OCI-LY7 (cell line): ENCODE results near the gene CD9. TPM values are rescaled to one million over a fixed set of nuclear protein-coding genes. Genes with fewer than 3 reads are reported as not detected.
"Not testable (repeated sequence)": the region's sequence is repeated elsewhere in the genome, so short reads cannot be mapped to it uniquely, and the experiment has no call there.

Experiments used
- BruUV-seq: library from RNA; stranded (reverse); fragments of 400-500 nt; replicated peaks from 2 replicates; lab custom pipeline; 2021; lab: Mats Ljungman, UMichigan
- CTCF ChIA-PET: fragments of 300-600 bp; sonication (Branson Sonifier 250); formaldehyde crosslinking; loops from one replicate; lab custom pipeline; 2022; ENCODE audit warnings: antibody characterized with exemption; ENCODE audit not compliant: unreplicated experiment; lab: Charles Lee
- POLR2A ChIA-PET: fragments of 300-600 bp; sonication (Branson Sonifier 250); formaldehyde crosslinking; loops from one replicate; lab custom pipeline; 2022; ENCODE audit warnings: antibody characterized with exemption; lab: Charles Lee
- DNase-seq: peaks from one replicate; pipeline ENCODE4 v3.0.0-alpha.2; 2015; ENCODE audit warnings: low spot score
- H2AFZ ChIP-seq: fragments of 200-600 bp; sonication (generic), shearing (Covaris generic); 2 replicates; pipeline ENCODE4 v1.6.1; 2014; ENCODE audit warnings: mild to moderate bottlenecking, antibody characterized with exemption, low read length, moderate library complexity
- H3K27ac ChIP-seq: fragments of 200-600 bp; sonication (generic); 2 replicates; pipeline ENCODE4 v1.5.1; 2014; ENCODE audit warnings: mixed run types, low read depth, mild to moderate bottlenecking, moderate library complexity, low read length, inconsistent platforms; ENCODE audit not compliant: poor library complexity, severe bottlenecking
- H3K36me3 ChIP-seq: fragments of 200-600 bp; sonication (generic); 2 replicates; pipeline ENCODE4 v1.6.1; 2014; ENCODE audit warnings: mild to moderate bottlenecking, antibody characterized with exemption, low read length, moderate library complexity, mixed read lengths; ENCODE audit not compliant: insufficient read depth
- H3K4me1 ChIP-seq: fragments of 200-600 bp; sonication (generic); 2 replicates; pipeline ENCODE4 v1.5.1; 2014; ENCODE audit warnings: mild to moderate bottlenecking, low read length; ENCODE audit not compliant: insufficient read depth, poor library complexity, severe bottlenecking
- H3K4me2 ChIP-seq: fragments of 200-600 bp; sonication (generic); 2 replicates; pipeline ENCODE4 v1.6.1; 2014; ENCODE audit warnings: mild to moderate bottlenecking, low read length
- H3K4me3 ChIP-seq: fragments of 200-600 bp; sonication (generic); 2 replicates; pipeline ENCODE4 v1.5.1; 2014; ENCODE audit warnings: mild to moderate bottlenecking, low read depth, low read length; ENCODE audit not compliant: poor library complexity, severe bottlenecking
- H3K79me2 ChIP-seq: fragments of 200-600 bp; sonication (generic); 2 replicates; pipeline ENCODE4 v1.6.1; 2016; ENCODE audit warnings: low read depth, mild to moderate bottlenecking, low read length, moderate library complexity, mixed read lengths; ENCODE audit not compliant: insufficient read depth
- H3K9me2 ChIP-seq: fragments of 200-600 bp; sonication (generic); 2 replicates; pipeline ENCODE4 v1.6.1; 2016; ENCODE audit warnings: mild to moderate bottlenecking, low read length, mixed read lengths; ENCODE audit not compliant: insufficient read depth
- H3K9me3 ChIP-seq: fragments of 200-600 bp; sonication (generic); 2 replicates; pipeline ENCODE4 v1.6.1; 2014; ENCODE audit warnings: mild to moderate bottlenecking, mixed run types, low read length, mixed read lengths
- H4K20me1 ChIP-seq: fragments of 200-600 bp; sonication (generic); 2 replicates; pipeline ENCODE4 v1.6.1; 2014; ENCODE audit warnings: mild to moderate bottlenecking, antibody characterized with exemption, low read length, moderate library complexity, mixed read lengths; ENCODE audit not compliant: insufficient read depth
- EZH2phosphoT487 ChIP-seq: fragments of 200-600 bp; sonication (generic); IDR thresholded peaks from 2 replicates; pipeline ENCODE4 v1.6.1; 2018; ENCODE audit warnings: low read depth, borderline replicate concordance, mild to moderate bottlenecking, mixed run types, antibody characterized with exemption, low read length, moderate library complexity, mixed read lengths
- intact Hi-C: fragments of 100-400 bp; cut with micrococcal nuclease; formaldehyde crosslinking; loops from one replicate; pipeline ENCODE4 v1.10.0; 2022; ENCODE audit not compliant: unreplicated experiment
- total RNA-seq, 2 experiments: library from RNA; depleted of rRNA in 1 of 2; stranded (reverse); fragments of >200 nt in 1 of 2; shearing (Covaris generic) in 1 of 2; gene quantifications; 2 replicates each; pipeline ENCODE4 v1.2.3, GENCODE V29; 2014 to 2022
- TF ChIP-seq, protein P1 (sequence below): fragments of 200-600 bp; sonication (generic); conservative IDR thresholded peaks from 2 replicates; pipeline ENCODE4 v1.5.1; 2014; ENCODE audit warnings: mild to moderate bottlenecking, antibody characterized with exemption, low read length, moderate library complexity, mixed read lengths

Gene CD9
- total RNA-seq, 2 experiments from 2014 or later, result not detected

GRCh38 chr12:6160049-6160649, 40.1 kb upstream of the CD9 start:
- POLR2A ChIA-PET, result interaction anchor here (0.8 kb wide), 1 partner anchor 10 kb away, joined by 3 read pairs; no protein-coding TSS in a partner anchor
- H4K20me1 ChIP-seq, BruUV-seq, H3K9me2 ChIP-seq, H3K4me1 ChIP-seq, CTCF ChIA-PET, H3K4me2 ChIP-seq, intact Hi-C loops, H3K4me3 ChIP-seq, DNase-seq, H3K36me3 ChIP-seq, H3K27ac ChIP-seq, H3K9me3 ChIP-seq, H2AFZ ChIP-seq, H3K79me2 ChIP-seq: not testable (repeated sequence)

- Histone ChIP-seq H4K20me1 (no peaks in the 10 kb centered on the region), H3K4me1 (no peaks in the 10 kb centered on the region), H3K9me2 (no peaks in the 10 kb centered on the region), H2AFZ (no peak overlapping the region), H3K9me3 (no peaks in the 10 kb centered on the region), H3K36me3 (no peaks in the 10 kb centered on the region), H3K4me3 (no peak overlapping the region), H3K4me2 (no peak overlapping the region), H3K27ac (no peak overlapping the region), H3K79me2 (no peaks in the 10 kb centered on the region)
- TF ChIP-seq EZH2phosphoT487, result no peak
- TF ChIP-seq, protein P1, sequence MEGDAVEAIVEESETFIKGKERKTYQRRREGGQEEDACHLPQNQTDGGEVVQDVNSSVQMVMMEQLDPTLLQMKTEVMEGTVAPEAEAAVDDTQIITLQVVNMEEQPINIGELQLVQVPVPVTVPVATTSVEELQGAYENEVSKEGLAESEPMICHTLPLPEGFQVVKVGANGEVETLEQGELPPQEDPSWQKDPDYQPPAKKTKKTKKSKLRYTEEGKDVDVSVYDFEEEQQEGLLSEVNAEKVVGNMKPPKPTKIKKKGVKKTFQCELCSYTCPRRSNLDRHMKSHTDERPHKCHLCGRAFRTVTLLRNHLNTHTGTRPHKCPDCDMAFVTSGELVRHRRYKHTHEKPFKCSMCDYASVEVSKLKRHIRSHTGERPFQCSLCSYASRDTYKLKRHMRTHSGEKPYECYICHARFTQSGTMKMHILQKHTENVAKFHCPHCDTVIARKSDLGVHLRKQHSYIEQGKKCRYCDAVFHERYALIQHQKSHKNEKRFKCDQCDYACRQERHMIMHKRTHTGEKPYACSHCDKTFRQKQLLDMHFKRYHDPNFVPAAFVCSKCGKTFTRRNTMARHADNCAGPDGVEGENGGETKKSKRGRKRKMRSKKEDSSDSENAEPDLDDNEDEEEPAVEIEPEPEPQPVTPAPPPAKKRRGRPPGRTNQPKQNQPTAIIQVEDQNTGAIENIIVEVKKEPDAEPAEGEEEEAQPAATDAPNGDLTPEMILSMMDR, result no peak
- no peak for DNase-seq
- CTCF ChIA-PET, result no interaction called here
- intact Hi-C loops, result no loop called here
- BruUV-seq, result no TSS peak
- POLR2A ChIA-PET, result interaction anchor here (1.8 kb wide), 1 partner anchor 20 kb away, joined by 7 read pairs; no protein-coding TSS in a partner anchor
Measured at GRCh38 chr12:6161124-6161882, 38.9 kb upstream of the CD9 start.

GRCh38 chr12:6163416-6164060, 36.7 kb upstream of the CD9 start:
- POLR2A ChIA-PET, result interaction anchor here (0.5 to 1.2 kb wide), 2 partner anchors 29 to 1622 kb away, joined by 4 read pairs; no protein-coding TSS in a partner anchor
- CTCF ChIA-PET, result no interaction called here
- Histone ChIP-seq H3K4me3 (no peak overlapping the region), H3K36me3 (no peaks in the 10 kb centered on the region), H3K79me2 (no peaks in the 10 kb centered on the region), H4K20me1 (no peaks in the 10 kb centered on the region), H3K9me3 (no peaks in the 10 kb centered on the region), H2AFZ (no peak overlapping the region), H3K4me2 (no peak overlapping the region), H3K27ac (no peak overlapping the region), H3K9me2 (no peaks in the 10 kb centered on the region), H3K4me1 (no peaks in the 10 kb centered on the region)
- no peak for DNase-seq
- intact Hi-C loops, result no loop called here
- BruUV-seq, result no TSS peak
- TF ChIP-seq EZH2phosphoT487, result no peak
- TF ChIP-seq, protein P1, result no peak
